ENCODE results near the gene PKP3.
"Not testable (repeated sequence)": the region's sequence is repeated elsewhere in the genome, so short reads cannot be mapped to it uniquely, and the experiment has no call there.

- TF ChIP-seq ZFP30 (CRISPR knock-in tag; IDR thresholded peaks at IDR 0.05); TCF4 (CRISPR knock-in tag; IDR thresholded peaks at IDR 0.05; ENCODE audit: borderline replicate concordance); RARB (CRISPR knock-in tag; IDR thresholded peaks at IDR 0.05): not testable (repeated sequence)
Measured at GRCh38 chr11:434999-435740, 41.2 kb downstream of the PKP3 start.

Measured in SK-N-SH treated with all-trans-retinoic acid at 6 μM for 48 hours (cell line).